HG02759 (cell line): ENCODE measurements around the gene DCAF10.
"Not testable (repeated sequence)": the region's sequence is repeated elsewhere in the genome, so short reads cannot be mapped to it uniquely, and the experiment has no call there.

Source experiments
- ATAC-seq: cut with Tn5 transposase; IDR thresholded peaks from one replicate; pipeline ENCODE4 v1.9.1; 2021; ENCODE audit warnings: mild to moderate bottlenecking, moderate library complexity; ENCODE audit not compliant: unreplicated experiment

The DCAF10 gene

GRCh38 chr9:37788332-37788731 lies 12.3 kb upstream of the DCAF10 start:
- no peak for ATAC-seq

GRCh38 chr9:37790096-37790495 lies 10.5 kb upstream of the DCAF10 start:
- no peak for ATAC-seq

- ATAC-seq = no peak
These were observed 8.5 kb upstream of the DCAF10 start for GRCh38 chr9:37792122-37792521.

- ATAC-seq = no peak
These were observed 4.4 kb upstream of the DCAF10 start for GRCh38 chr9:37796232-37796631.

- no peak for ATAC-seq
These were observed 1.9 kb upstream of the DCAF10 start for GRCh38 chr9:37798677-37799076.

- ATAC-seq = peak; percentile 48
These were observed 772 bp downstream of the DCAF10 start for GRCh38 chr9:37801287-37801850.

- ATAC-seq = no peak
These were observed 1.5 kb downstream of the DCAF10 start for GRCh38 chr9:37801959-37802711.

GRCh38 chr9:37806271-37806670 lies 5.7 kb downstream of the DCAF10 start:
- ATAC-seq = no peak

GRCh38 chr9:37809676-37810075 lies 9.1 kb downstream of the DCAF10 start:
- not testable (repeated sequence) for ATAC-seq

- no peak for ATAC-seq
These were observed 11.4 kb downstream of the DCAF10 start for GRCh38 chr9:37811906-37812476.

GRCh38 chr9:37812773-37813379 lies 12.3 kb downstream of the DCAF10 start:
- no peak for ATAC-seq

GRCh38 chr9:37818849-37819248 lies 18.3 kb downstream of the DCAF10 start:
- no peak for ATAC-seq

GRCh38 chr9:37820142-37820541 lies 19.5 kb downstream of the DCAF10 start:
- no peak for ATAC-seq

GRCh38 chr9:37825174-37825573 lies 24.6 kb downstream of the DCAF10 start:
- not testable (repeated sequence) for ATAC-seq

- no peak for ATAC-seq
These were observed 27.0 kb downstream of the DCAF10 start for GRCh38 chr9:37827483-37828165.

GRCh38 chr9:37835821-37836220 lies 35.2 kb downstream of the DCAF10 start:
- no peak for ATAC-seq

- ATAC-seq = peak; percentile 94
These were observed 35.8 kb downstream of the DCAF10 start for GRCh38 chr9:37836386-37836785.

- no peak for ATAC-seq
These were observed 39.2 kb downstream of the DCAF10 start for GRCh38 chr9:37839496-37840461.

GRCh38 chr9:37840560-37841194 lies 40.1 kb downstream of the DCAF10 start:
- ATAC-seq = no peak

GRCh38 chr9:37852222-37852621 lies 51.6 kb downstream of the DCAF10 start:
- ATAC-seq = no peak
